GM19240 (cell line): ENCODE data around the gene TMEM88.

Experiments
- DNase-seq: peaks from one replicate; pipeline ENCODE4 v3.0.0; 2011; ENCODE audit warnings: low spot score; ENCODE audit not compliant: insufficient read length

The TMEM88 gene

DNA sequence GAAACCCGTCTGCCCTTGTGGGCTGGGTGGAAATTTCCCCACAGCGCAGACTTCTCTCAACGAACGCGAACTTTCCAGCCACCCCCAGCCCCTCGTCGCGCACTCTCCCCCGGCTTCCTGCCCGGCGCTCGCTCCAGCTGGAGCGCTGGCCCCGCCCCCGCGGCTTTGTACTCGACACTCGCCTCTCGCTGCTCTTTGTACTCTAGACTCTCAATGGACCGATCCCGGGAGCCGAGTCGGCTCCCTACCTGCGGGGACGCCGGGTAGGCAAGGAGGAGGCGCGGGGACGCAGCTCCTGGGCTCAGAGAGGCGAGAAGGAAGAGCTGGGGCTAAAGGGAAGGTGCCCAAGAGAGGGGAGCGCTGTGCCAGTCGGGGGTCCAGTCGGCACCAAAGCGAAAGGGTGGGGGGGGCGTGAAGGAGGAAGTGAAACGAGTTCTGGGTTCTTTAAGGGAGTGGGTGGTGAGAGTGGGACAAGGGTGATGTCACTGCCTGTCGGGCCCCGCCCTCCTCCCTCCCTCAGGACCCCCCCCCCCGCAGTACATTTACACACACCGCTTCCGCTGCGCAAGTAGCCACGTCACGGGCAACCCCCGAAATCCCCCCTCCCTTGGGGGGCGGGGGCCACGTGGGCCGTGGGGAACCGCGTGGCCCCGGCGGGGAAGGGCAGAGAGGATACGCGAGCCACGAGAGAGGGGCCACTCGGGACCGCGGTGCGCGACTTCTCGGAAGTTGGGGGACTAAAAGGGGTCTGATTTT lies 11.2 kb upstream of the TMEM88 start:
- DNase-seq, result peak; percentile 83

- peak; percentile 96 for DNase-seq
Observed at GRCh38 chr17:7844292-7845154, 10.3 kb upstream of the TMEM88 start.

GRCh38 chr17:7845359-7846062 lies 9.4 kb upstream of the TMEM88 start:
- DNase-seq, result no peak

DNA sequence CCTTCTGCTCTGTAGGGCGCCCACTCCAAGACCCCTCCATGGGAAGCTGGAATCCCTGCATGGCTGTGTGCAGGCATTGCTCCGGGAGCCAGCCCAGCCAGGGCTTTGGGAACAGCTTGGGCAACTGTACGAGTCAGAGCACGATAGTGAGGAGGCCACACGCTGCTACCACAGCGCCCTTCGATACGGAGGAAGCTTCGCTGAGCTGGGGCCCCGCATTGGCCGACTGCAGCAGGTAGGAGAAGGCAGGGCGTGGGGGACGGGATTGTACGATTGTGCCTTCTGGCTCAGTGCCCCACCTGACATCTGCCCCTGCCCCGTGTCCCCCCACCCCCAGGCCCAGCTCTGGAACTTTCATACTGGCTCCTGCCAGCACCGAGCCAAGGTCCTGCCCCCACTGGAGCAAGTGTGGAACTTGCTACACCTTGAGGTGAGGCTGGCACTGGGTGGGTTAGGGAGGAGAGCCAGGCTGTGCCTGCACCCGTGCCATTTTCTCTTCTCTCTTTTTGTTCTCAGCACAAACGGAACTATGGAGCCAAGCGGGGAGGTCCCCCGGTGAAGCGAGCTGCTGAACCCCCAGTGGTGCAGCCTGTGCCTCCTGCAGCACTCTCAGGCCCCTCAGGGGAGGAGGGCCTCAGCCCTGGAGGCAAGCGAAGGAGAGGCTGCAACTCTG lies 8.7 kb upstream of the TMEM88 start:
- no peak for DNase-seq

DNA sequence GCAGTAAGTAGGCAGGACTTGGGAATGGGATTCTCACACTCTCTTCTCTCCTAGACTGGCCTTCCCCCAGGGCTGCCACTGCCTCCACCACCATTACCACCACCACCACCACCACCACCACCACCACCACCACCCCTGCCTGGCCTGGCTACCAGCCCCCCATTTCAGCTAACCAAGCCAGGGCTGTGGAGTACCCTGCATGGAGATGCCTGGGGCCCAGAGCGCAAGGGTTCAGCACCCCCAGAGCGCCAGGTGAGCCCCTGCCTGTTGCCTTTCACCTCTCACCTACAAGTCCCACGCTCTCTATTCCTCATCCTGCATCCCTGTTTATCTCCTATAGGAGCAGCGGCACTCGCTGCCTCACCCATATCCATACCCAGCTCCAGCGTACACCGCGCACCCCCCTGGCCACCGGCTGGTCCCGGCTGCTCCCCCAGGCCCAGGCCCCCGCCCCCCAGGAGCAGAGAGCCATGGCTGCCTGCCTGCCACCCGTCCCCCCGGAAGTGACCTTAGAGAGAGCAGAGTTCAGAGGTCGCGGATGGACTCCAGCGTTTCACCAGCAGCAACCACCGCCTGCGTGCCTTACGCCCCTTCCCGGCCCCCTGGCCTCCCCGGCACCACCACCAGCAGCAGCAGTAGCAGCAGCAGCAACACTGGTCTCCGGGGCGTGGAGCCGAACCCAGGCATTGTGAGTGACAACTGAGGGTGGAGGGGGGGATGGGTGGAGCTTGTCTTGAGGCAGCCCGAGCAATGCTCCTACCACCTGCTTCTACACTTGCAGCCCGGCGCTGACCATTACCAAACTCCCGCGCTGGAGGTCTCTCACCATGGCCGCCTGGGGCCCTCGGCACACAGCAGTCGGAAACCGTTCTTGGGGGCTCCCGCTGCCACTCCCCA lies 7.9 kb upstream of the TMEM88 start:
- DNase-seq, result no peak

- no peak for DNase-seq
Observed at GRCh38 chr17:7848131-7848579, 6.7 kb upstream of the TMEM88 start.

GRCh38 chr17:7848739-7849129 lies 6.1 kb upstream of the TMEM88 start:
- no peak for DNase-seq

DNA sequence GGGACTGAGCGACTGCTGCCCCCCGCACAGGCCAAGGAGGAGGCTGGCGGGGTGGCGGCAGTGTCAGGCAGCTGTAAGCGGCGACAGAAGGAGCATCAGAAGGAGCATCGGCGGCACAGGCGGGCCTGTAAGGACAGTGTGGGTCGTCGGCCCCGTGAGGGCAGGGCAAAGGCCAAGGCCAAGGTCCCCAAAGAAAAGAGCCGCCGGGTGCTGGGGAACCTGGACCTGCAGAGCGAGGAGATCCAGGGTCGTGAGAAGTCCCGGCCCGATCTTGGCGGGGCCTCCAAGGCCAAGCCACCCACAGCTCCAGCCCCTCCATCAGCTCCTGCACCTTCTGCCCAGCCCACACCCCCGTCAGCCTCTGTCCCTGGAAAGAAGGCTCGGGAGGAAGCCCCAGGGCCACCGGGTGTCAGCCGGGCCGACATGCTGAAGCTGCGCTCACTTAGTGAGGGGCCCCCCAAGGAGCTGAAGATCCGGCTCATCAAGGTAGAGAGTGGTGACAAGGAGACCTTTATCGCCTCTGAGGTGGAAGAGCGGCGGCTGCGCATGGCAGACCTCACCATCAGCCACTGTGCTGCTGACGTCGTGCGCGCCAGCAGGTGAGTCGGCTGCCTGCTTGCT lies 5.6 kb upstream of the TMEM88 start:
- DNase-seq, result no peak

GRCh38 chr17:7849751-7850504 lies 4.9 kb upstream of the TMEM88 start:
- DNase-seq, result no peak

DNA sequence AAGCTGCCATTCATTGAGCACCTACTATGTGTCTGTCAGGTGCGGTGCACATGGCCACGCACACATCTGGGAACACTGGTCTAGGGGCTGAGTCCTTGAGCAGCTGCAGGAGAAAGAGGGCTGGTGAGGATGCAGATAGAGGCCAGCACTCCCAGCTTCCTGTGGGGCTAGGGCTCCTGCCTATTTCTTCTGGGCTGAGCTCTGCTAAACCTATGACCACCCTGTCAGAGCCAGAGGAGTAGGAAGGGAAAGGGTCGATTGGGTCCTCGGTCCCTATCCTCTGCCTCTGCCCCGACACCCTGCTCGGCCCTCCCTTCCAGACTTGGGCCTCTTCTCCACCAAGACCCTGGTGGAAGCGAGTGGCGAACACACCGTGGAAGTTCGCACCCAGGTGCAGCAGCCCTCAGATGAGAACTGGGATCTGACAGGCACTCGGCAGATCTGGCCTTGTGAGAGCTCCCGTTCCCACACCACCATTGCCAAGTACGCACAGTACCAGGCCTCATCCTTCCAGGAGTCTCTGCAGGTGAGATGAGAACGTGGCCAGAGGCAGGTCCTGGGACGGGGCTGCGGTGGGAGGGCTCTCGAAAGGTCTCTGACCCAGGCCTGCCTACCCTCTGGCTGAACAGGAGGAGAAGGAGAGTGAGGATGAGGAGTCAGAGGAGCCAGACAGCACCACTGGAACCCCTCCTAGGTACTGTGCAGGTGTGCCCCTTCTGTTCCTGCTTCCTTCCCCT lies 4.0 kb upstream of the TMEM88 start:
- DNase-seq, result no peak

GRCh38 chr17:7851438-7852261 lies 3.2 kb upstream of the TMEM88 start:
- DNase-seq, result peak; percentile 92

DNA sequence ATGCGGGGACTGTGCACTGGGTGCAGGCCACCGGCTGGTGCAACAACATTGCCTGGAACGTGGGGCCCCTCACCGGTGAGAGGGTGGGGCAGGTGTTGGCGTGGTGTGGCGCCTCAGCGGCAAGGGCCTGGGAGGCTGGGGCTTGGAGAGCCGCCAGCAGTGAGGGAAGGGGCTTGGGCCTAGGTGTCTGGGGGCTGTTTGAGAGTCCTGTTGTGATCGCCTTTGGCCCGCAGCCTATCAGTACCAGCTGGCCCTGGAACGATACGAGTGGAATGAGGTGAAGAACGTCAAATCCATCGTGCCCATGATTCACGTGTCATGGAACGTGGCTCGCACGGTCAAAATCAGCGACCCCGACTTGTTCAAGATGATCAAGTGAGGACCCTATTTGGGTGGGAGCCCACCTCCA lies 2.6 kb upstream of the TMEM88 start:
- DNase-seq, result no peak

DNA sequence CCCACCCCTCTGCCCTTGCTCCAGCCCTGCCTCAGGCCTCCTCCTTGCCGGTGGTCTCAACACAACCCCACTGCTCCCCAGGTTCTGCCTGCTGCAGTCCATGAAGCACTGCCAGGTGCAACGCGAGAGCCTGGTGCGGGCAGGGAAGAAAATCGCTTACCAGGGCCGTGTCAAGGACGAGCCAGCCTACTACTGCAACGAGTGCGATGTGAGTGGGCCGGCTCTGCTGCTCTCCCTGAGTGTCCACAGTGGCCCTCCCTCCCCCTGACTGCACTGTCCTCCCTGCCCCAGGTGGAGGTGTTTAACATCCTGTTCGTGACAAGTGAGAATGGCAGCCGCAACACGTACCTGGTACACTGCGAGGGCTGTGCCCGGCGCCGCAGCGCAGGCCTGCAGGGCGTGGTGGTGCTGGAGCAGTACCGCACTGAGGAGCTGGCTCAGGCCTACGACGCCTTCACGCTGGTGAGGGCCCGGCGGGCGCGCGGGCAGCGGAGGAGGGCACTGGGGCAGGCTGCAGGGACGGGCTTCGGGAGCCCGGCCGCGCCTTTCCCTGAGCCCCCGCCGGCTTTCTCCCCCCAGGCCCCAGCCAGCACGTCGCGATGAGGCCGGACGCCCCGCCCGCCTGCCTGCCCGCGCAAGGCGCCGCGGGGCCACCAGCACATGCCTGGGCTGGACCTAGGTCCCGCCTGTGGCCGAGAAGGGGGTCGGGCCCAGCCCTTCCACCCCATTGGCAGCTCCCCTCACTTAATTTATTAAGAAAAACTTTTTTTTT lies 1.8 kb upstream of the TMEM88 start:
- no peak for DNase-seq

DNA sequence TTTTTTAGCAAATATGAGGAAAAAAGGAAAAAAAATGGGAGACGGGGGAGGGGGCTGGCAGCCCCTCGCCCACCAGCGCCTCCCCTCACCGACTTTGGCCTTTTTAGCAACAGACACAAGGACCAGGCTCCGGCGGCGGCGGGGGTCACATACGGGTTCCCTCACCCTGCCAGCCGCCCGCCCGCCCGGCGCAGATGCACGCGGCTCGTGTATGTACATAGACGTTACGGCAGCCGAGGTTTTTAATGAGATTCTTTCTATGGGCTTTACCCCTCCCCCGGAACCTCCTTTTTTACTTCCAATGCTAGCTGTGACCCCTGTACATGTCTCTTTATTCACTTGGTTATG lies 1.2 kb upstream of the TMEM88 start:
- no peak for DNase-seq

DNA sequence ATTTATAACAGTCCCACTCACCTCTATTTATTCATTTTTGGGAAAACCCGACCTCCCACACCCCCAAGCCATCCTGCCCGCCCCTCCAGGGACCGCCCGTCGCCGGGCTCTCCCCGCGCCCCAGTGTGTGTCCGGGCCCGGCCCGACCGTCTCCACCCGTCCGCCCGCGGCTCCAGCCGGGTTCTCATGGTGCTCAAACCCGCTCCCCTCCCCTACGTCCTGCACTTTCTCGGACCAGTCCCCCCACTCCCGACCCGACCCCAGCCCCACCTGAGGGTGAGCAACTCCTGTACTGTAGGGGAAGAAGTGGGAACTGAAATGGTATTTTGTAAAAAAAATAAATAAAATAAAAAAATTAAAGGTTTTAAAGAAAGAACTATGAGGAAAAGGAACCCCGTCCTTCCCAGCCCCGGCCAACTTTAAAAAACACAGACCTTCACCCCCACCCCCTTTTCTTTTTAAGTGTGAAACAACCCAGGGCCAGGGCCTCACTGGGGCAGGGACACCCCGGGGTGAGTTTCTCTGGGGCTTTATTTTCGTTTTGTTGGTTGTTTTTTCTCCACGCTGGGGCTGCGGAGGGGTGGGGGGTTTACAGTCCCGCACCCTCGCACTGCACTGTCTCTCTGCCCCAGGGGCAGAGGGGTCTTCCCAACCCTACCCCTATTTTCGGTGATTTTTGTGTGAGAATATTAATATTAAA lies 638 bp upstream of the TMEM88 start:
- no peak for DNase-seq

DNA sequence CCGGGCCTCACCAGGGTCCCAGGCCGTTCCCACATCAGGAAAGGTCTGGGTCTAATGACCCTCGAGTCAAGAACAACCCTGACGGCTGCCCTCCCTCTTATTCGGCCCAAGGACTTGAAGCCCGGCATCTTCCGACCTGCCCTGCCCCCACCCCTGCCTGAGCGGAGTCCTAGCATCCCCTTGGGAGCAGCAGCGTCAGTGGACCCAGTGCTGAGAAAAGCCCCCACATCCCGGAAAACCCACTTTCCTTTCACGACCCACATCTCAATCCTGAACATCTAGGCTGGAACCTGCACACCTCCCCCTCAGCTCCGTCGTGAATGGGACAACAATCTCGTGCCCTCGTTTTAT lies 769 bp downstream of the TMEM88 start:
- DNase-seq, result no peak
